K562 (cell line): ENCODE results near the gene RYR3. TPM values are rescaled to one million over a fixed set of nuclear protein-coding genes. Genes with fewer than 3 reads are reported as not detected.

ENCODE experiments used
- ATAC-seq: fragments of 200-7000 bp; cut with Tn5 transposase; 3 replicates; pipeline ENCODE4 v1.9.1; 2020; ENCODE audit warnings: moderate library complexity
- BruUV-seq: library from RNA; stranded (reverse); fragments of 400-500 nt; replicated peaks from 2 replicates; lab custom pipeline; 2021; lab: Mats Ljungman, UMichigan
- CTCF ChIA-PET: fragments of 300-600 bp; formaldehyde crosslinking; extraction: SDS; loops from one replicate; lab custom pipeline; 2021; ENCODE audit warnings: low intra/inter-chr PET ratio; lab: Yijun Ruan, JAX
- POLR2A ChIA-PET: fragments of 300-600, 350-650 bp; sonication (Branson Sonifier 250); formaldehyde crosslinking; extraction: SDS; loops from one replicate; lab custom pipeline; 2021; ENCODE audit warnings: antibody characterized with exemption, inconsistent platforms; lab: Yijun Ruan, JAX
- DNase-seq, 4 experiments: peaks; one replicate each; pipeline versions ENCODE4 v3.0.0 to v3.0.0-alpha.2; 2011 to 2018; ENCODE audit warnings: low spot score in 3 of 4, mixed read lengths in 3 of 4; ENCODE audit errors: extremely low read depth in 1 of 4
- FAIRE-seq: peaks from 2 replicates; lab custom pipeline; 2011; peaks lifted over from hg19 to GRCh38; lab: Jason Lieb, UNC
- H2AFZ ChIP-seq: 2 replicates; pipeline ENCODE4 v1.6.0; 2011; ENCODE audit warnings: low read depth, low read length, control low read depth, inconsistent platforms
- H3K27ac ChIP-seq: fragments of 200-600 bp; 3 replicates; pipeline ENCODE4 v1.8.0; 2011; ENCODE audit warnings: low read depth, mild to moderate bottlenecking, control low read depth, inconsistent platforms, low read length, moderate library complexity, mixed read lengths; ENCODE audit errors: extremely low read depth
- H3K27me3 ChIP-seq, 2 experiments: fragments of 300-600 bp in 1 of 2; 2 replicates in 1 of 2; 3 replicates in 1 of 2; pipeline versions ENCODE4 v1.6.0 to v1.8.0; 2011; ENCODE audit warnings: inconsistent platforms in 2 of 2, low read length in 2 of 2, mild to moderate bottlenecking in 1 of 2, mixed read lengths in 1 of 2, moderate library complexity in 1 of 2; ENCODE audit not compliant: control insufficient read depth in 2 of 2, insufficient read depth in 2 of 2
- H3K36me3 ChIP-seq: fragments of 300-600 bp; 3 replicates; pipeline ENCODE4 v1.8.0; 2011; ENCODE audit warnings: mild to moderate bottlenecking, low read length, inconsistent platforms; ENCODE audit not compliant: control insufficient read depth, insufficient read depth
- H3K4me1 ChIP-seq, 2 experiments: fragments of 200-600 bp in 1 of 2; replicated peaks in 1 of 2; 2 replicates in 1 of 2; 3 replicates in 1 of 2; pipeline versions ENCODE4 v1.5.1 to v1.8.0; 2011; ENCODE audit warnings: inconsistent platforms in 2 of 2, low read length in 2 of 2, mild to moderate bottlenecking in 1 of 2, mixed read lengths in 1 of 2, moderate library complexity in 1 of 2; ENCODE audit not compliant: control insufficient read depth in 2 of 2, insufficient read depth in 2 of 2
- H3K4me2 ChIP-seq: 2 replicates; pipeline ENCODE4 v1.6.1; 2011; ENCODE audit warnings: low read length, control low read depth, inconsistent platforms, mixed read lengths; ENCODE audit not compliant: insufficient read depth
- H3K4me3 ChIP-seq: fragments of 200-600 bp; sonication (generic), shearing (Covaris generic); 2 replicates; pipeline ENCODE4 v1.5.1; 2016; ENCODE audit warnings: control low read depth, inconsistent platforms
- H3K79me2 ChIP-seq: fragments of 200-600 bp; 3 replicates; pipeline ENCODE4 v1.8.0; 2011; ENCODE audit warnings: low read length, inconsistent platforms; ENCODE audit not compliant: control insufficient read depth, insufficient read depth
- H3K9ac ChIP-seq, 2 experiments: 2 replicates each; pipeline versions ENCODE4 v1.6.0 to v1.6.1; 2011; ENCODE audit warnings: low read depth in 2 of 2, low read length in 2 of 2, control low read depth in 1 of 2, inconsistent platforms in 1 of 2, mild to moderate bottlenecking in 1 of 2, mixed read lengths in 1 of 2; ENCODE audit not compliant: insufficient read depth in 1 of 2
- H3K9me1 ChIP-seq: one replicate; pipeline ENCODE4 v1.6.0; 2011; ENCODE audit warnings: inconsistent platforms, mild to moderate bottlenecking, low read length, moderate library complexity; ENCODE audit not compliant: control insufficient read depth, insufficient read depth
- H3K9me3 ChIP-seq: replicated peaks from 2 replicates; pipeline ENCODE4 v1.5.1; 2011; ENCODE audit warnings: low read depth, low read length, inconsistent platforms; ENCODE audit not compliant: control insufficient read depth, insufficient read depth
- H4K20me1 ChIP-seq: replicated peaks from 2 replicates; pipeline ENCODE4 v1.6.1; 2011; ENCODE audit warnings: low read length, inconsistent platforms, mixed read lengths; ENCODE audit not compliant: control insufficient read depth, insufficient read depth
- ATF1 ChIP-seq, 2 experiments: fragments of 450-650 bp in 1 of 2; IDR thresholded peaks; 2 replicates each; pipeline ENCODE4 v1.6.1; 2016; ENCODE audit warnings: missing compliant biosample characterization in 1 of 2, missing genetic modification characterization in 1 of 2
- BRCA1 ChIP-seq, 2 experiments: fragments of 450-650 bp in 1 of 2; sonication (generic) in 1 of 2; formaldehyde crosslinking in 1 of 2; IDR thresholded peaks; 2 replicates each; pipeline versions ENCODE4 v1.5.0 to v1.6.1; 2017 to 2020; ENCODE audit warnings: mild to moderate bottlenecking in 1 of 2, missing genetic modification reagents in 1 of 2
- CBFB ChIP-seq: sonication (generic); formaldehyde crosslinking; IDR thresholded peaks from 2 replicates; pipeline ENCODE4 v1.4.0; 2020; ENCODE audit warnings: mild to moderate bottlenecking, missing genetic modification reagents
- DACH1 ChIP-seq: fragments of 450-650 bp; IDR thresholded peaks from 2 replicates; pipeline ENCODE4 v1.6.1; 2018; ENCODE audit not compliant: partially characterized antibody
- POLR2A ChIP-seq: fragments of 450-650 bp; conservative IDR thresholded peaks from 2 replicates; pipeline ENCODE4 v1.6.1; 2016
- RNF2 ChIP-seq: sonication (generic); IDR thresholded peaks from 2 replicates; pipeline ENCODE4 v1.6.1; 2016
- ZNF224 ChIP-seq: sonication (generic); formaldehyde crosslinking; IDR thresholded peaks from 2 replicates; pipeline ENCODE4 v1.8.0; 2022; ENCODE audit warnings: mild to moderate bottlenecking, missing genetic modification reagents
- ZNF57 ChIP-seq: fragments of 450-650 bp; formaldehyde crosslinking; IDR thresholded peaks from 2 replicates; pipeline ENCODE4 v1.4.0; 2020; ENCODE audit warnings: mild to moderate bottlenecking, moderate library complexity
- ZNF699 ChIP-seq: fragments of 250-450 bp; sonication (Bioruptor Pico); IDR thresholded peaks from 2 replicates; pipeline ENCODE4 v1.8.0; 2021; ENCODE audit warnings: mild to moderate bottlenecking, moderate library complexity; ENCODE audit not compliant: insufficient replicate concordance
- WGBS: fragments of 100-300 bp; shearing (Covaris generic); methylation state at CpG from one replicate; pipeline ENCODE4 v1.1.6; 2016; ENCODE audit warnings: low coverage, mixed read lengths; ENCODE audit not compliant: insufficient coverage; ENCODE audit errors: missing lambda C conversion rate; 5-methylcytosine and 5-hydroxymethylcytosine counted together
- in situ Hi-C: fragments of 300-500 bp; cut with MboI; formaldehyde crosslinking; loops from 4 replicates; pipeline ENCODE4 v1.15.0; 2018; ENCODE audit warnings: inconsistent platforms, mixed read lengths
- intact Hi-C: fragments of 100-400 bp; cut with micrococcal nuclease; formaldehyde crosslinking; loops from 2 replicates; pipeline ENCODE4 v1.14.2; 2022
- polyA plus RNA-seq, 8 experiments: library from polyadenylated mRNA; depleted of rRNA in 4 of 8; stranded (reverse) in 5 of 8; unstranded in 3 of 8; fragments of >200 nt; fragmentation: Nextera tagmentation in 2 of 8; fragmentation: Illumina TruSeq in 1 of 8; extraction: Ambion mirVana in 2 of 8; extraction: Trizol in 1 of 8; gene quantifications; 2 replicates each; pipeline versions ENCODE4 v1.2.1 to v1.2.3, GENCODE V29; 2011 to 2014; ENCODE audit warnings: inconsistent platforms in 1 of 8, missing spikeins in 1 of 8
- total RNA-seq, 7 experiments: library from RNA; depleted of rRNA in 6 of 7; stranded (reverse); fragments of >200 nt in 6 of 7; fragmentation: Illumina TruSeq in 2 of 7; extraction: Trizol in 2 of 7; gene quantifications; 2 replicates each; pipeline versions ENCODE4 v1.2.1 to v1.2.3, GENCODE V29; 2011 to 2021; ENCODE audit warnings: low replicate concordance in 1 of 7
- TF ChIP-seq, protein P1 (sequence below): fragments of 250-450 bp; sonication (Bioruptor Pico); IDR thresholded peaks from 2 replicates; pipeline ENCODE4 v1.5.0; 2021
- TF ChIP-seq, protein P2 (sequence below): IDR thresholded peaks from 2 replicates; pipeline ENCODE4 v1.6.1; 2012; ENCODE audit warnings: low read depth, low read length, improper control_type of control experiment, borderline replicate concordance

RYR3 gene
- total and polyA plus RNA-seq, 9 of the 15 experiments (the other 6 are each of a cell fraction or from before 2014, with no cell fraction given): 0.04 TPM; not detected in 8

DNA sequence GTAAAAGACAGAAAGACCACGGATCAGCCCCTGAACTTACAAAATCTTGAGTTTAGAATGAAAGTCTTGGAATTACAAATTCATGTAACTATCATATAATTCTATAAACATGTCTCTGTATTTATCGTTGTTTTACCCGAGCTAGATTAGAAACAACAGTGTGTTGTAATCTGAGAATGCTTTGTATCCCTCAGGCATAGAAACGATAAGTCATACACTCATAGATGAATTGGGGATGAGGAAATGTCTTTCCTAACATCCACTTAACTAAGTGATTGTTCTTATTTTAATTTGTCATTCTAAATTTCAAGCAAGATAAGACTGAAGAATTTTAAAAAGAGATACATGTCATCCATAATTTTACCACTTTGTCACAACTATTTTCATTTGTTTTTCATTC lies 165.3 kb downstream of the RYR3 start (continued):
- no peak for TF ChIP-seq ZNF224 (CRISPR knock-in tag)
- TF ChIP-seq, protein P1, sequence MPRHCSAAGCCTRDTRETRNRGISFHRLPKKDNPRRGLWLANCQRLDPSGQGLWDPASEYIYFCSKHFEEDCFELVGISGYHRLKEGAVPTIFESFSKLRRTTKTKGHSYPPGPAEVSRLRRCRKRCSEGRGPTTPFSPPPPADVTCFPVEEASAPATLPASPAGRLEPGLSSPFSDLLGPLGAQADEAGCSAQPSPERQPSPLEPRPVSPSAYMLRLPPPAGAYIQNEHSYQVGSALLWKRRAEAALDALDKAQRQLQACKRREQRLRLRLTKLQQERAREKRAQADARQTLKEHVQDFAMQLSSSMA (CRISPR knock-in tag): no peak
- no peak for TF ChIP-seq RNF2
- no peak for TF ChIP-seq BRCA1 (IDR thresholded peaks at IDR 0.05)
- TF ChIP-seq BRCA1 (CRISPR knock-in tag; IDR thresholded peaks at IDR 0.05): no peak
- TF ChIP-seq CBFB (CRISPR knock-in tag): no peak
- no peak for TF ChIP-seq ATF1 (CRISPR knock-in tag; IDR thresholded peaks at IDR 0.05)
- no peak for TF ChIP-seq ATF1 (tag; IDR thresholded peaks at IDR 0.05)
- no peak for TF ChIP-seq ZNF57 (CRISPR knock-in tag)

DNA sequence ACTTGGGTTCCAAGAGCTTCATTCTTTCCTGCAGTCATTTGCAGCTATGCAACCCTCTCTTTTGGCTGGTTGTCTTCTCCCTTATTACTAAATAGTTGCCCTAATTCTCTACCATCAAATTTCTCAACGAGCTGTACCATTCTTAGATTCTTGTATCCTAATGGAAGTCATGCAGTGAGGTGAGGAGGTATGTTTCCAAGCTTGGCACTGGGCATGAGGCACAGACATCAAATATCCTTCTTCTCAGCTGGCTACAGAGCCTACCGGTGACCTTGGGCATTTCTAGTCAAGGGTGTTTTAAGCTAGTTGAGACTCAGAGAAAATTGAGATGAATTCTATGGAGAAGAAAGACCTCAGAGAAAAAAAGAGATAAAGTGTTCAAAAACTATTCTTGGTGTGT lies 166.1 kb downstream of the RYR3 start:
- no peaks in the 10 kb centered on the region for H3K4me1 ChIP-seq
- no peaks in the 10 kb centered on the region for H3K79me2 ChIP-seq
- BruUV-seq: no TSS peak
- H3K9ac ChIP-seq: no peak overlapping the region
- no peak for ATAC-seq
- no peak overlapping the region for H3K4me2 ChIP-seq
- no peak for DNase-seq
- no peak overlapping the region for H2AFZ ChIP-seq
- no peak overlapping the region for H3K4me3 ChIP-seq
- FAIRE-seq: no peak
- POLR2A ChIA-PET: no interaction called here
- H3K9me3 ChIP-seq: no peaks in the 10 kb centered on the region
- intact Hi-C loops (no loop called here), in situ Hi-C loops (no loop called here)
- H3K9me1 ChIP-seq: no peaks in the 10 kb centered on the region
- H3K27me3 ChIP-seq: no peaks in the 10 kb centered on the region; a peak in 1 of 5 replicates
- H4K20me1 ChIP-seq: no peaks in the 10 kb centered on the region
- H3K27ac ChIP-seq: no peak overlapping the region
- 8% methylated on average over 2 of the region's 2 CpGs for WGBS
- no peak for TF ChIP-seq ZNF699 (CRISPR knock-in tag)
- TF ChIP-seq, protein P2, sequence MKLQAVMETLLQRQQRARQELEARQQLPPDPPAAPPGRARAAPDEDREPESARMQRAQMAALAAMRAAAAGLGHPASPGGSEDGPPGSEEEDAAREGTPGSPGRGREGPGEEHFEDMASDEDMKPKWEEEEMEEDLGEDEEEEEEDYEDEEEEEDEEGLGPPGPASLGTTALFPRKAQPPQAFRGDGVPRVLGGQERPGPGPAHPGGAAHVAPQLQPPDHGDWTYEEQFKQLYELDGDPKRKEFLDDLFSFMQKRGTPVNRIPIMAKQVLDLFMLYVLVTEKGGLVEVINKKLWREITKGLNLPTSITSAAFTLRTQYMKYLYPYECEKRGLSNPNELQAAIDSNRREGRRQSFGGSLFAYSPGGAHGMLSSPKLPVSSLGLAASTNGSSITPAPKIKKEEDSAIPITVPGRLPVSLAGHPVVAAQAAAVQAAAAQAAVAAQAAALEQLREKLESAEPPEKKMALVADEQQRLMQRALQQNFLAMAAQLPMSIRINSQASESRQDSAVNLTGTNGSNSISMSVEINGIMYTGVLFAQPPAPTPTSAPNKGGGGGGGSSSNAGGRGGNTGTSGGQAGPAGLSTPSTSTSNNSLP: no peak
- no peak for TF ChIP-seq DACH1
- TF ChIP-seq POLR2A: no peak
- TF ChIP-seq, all 486 proteins: peak for 0
- CTCF ChIA-PET: no interaction called here
- H3K36me3 ChIP-seq: no peaks in the 10 kb centered on the region
